Renal cortical epithelial cell (primary cell): ENCODE data around the gene KRR1. TPM values are rescaled to one million over a fixed set of nuclear protein-coding genes. Genes with fewer than 3 reads are reported as not detected.
"Not testable (repeated sequence)": the region's sequence is repeated elsewhere in the genome, so short reads cannot be mapped to it uniquely, and the experiment has no call there.

Experiments used
- DNase-seq: peaks from one replicate; pipeline ENCODE4 v3.0.0-alpha.2; 2011; ENCODE audit warnings: low read depth
- total RNA-seq: library from RNA; depleted of rRNA; stranded (reverse); fragments of >200 nt; gene quantifications from 2 replicates; pipeline ENCODE4 v1.2.3, GENCODE V29; 2014

Gene KRR1
- total RNA-seq, 1 donor from 2014 or later, result 87.5 TPM

DNA sequence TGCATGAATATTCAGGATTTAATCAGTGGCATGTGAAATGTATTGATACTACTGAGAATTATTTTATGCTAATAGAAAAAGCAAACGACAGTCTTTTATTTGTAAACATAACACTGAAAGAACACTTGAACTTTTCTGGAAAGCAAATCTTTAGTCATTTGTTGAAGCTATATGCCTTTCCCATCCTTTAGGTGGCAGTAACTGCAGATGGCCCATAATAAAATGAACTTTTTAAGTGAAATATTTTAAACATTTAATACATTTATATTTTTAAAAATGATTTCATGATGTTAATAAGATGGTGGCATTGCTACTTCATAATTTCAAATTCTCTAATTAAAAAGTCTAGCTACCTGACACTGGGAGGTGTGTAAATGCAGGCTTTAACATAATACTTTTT is 13.9 kb upstream of the KRR1 start:
- DNase-seq, result no peak

GRCh38 chr12:75522124-75522523 is 10.7 kb upstream of the KRR1 start:
- DNase-seq, result not testable (repeated sequence)

- DNase-seq, result not testable (repeated sequence)
Observed at GRCh38 chr12:75521224-75521623, 9.8 kb upstream of the KRR1 start.

- DNase-seq, result no peak
Observed at GRCh38 chr12:75509621-75510020, 1.8 kb downstream of the KRR1 start.

- DNase-seq, result no peak
Observed at GRCh38 chr12:75508159-75508558, 3.2 kb downstream of the KRR1 start.

GRCh38 chr12:75507086-75507485 is 4.3 kb downstream of the KRR1 start:
- DNase-seq, result no peak

- peak; percentile 29 for DNase-seq
Observed at GRCh38 chr12:75505706-75506312, 5.6 kb downstream of the KRR1 start.

DNA sequence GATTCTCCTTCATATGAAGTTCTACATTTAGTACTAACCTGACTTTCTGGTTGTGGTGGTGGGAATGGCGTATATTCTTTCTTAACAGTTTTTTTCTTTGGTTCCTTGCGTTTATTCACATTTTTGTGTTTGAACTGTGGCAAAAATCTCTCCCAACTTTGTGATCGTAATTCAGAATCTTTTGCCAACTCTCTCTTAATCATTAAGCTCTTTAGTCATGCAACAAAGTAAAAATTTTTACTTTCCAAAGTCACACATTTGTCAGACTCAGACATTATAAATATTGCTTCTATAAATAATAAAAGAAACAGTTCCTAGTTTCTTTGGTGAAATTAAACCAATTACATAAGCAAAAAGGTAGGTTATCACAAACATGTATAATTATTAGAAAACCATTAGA is 7.5 kb downstream of the KRR1 start:
- DNase-seq, result peak; percentile 41

DNA sequence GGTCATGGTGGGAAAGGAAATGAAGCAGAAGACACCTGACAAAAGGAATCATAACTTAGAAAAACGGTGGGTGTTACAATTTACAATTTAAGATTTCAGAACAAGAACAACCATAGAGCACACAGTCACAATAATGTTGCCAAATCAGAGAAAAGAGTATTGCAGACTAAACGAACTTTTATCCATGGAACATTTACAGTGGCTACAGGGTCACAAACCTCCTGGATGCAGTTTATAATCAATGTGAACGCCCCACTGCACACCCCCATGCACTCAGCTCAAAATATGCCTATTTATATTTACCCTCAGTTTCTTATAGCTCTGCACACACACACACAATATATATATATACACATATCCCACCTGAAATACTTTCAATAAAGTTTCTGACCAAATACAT is 8.0 kb downstream of the KRR1 start:
- DNase-seq, result no peak

GRCh38 chr12:75491169-75491568 is 20.2 kb downstream of the KRR1 start:
- no peak for DNase-seq

GRCh38 chr12:75489613-75490210 is 21.7 kb downstream of the KRR1 start:
- DNase-seq, result peak; percentile 77

GRCh38 chr12:75489187-75489586 is 22.2 kb downstream of the KRR1 start:
- no peak for DNase-seq

DNA sequence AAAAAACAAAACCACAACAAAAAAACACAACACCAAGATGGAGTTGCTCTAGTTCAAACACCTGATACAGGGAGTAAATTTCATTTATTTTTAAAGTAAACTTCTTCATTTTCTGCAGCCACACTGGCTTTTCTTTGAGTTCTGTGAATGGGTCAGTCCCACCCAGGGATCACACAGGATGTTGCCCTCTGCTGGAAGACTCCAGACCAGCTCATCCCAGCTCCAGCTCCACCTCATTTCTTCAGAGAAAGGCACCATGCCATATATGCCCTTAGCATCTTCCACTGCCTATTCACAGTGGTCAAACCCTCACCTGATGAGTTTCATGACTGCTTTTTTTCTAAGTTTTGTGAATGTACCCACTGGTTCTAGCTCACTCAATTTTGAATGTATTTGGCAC is 22.9 kb downstream of the KRR1 start:
- no peak for DNase-seq

- no peak for DNase-seq
Observed at GRCh38 chr12:75487308-75487707, 24.1 kb downstream of the KRR1 start.

GRCh38 chr12:75484450-75484849 is 27.0 kb downstream of the KRR1 start:
- not testable (repeated sequence) for DNase-seq

GRCh38 chr12:75483431-75483830 is 28.0 kb downstream of the KRR1 start:
- DNase-seq, result no peak

DNA sequence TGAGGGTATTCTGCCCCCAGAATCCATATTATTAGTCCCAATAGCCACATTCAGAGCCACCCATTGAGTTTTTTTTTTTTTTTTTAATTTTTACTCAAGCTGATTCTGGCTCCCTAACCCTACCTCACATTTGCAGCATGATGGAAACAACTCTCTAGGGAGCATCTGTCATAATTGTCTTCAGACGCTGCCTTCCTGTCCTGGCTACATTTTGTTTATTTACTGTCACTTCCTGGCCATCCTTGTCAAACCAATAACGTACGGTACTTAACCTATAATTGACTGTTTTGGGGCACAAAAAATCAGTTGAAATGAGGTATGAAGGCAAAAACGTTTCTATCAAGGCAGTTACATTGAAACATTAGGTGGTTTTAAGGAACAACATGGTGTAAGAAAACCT is 28.8 kb downstream of the KRR1 start:
- DNase-seq, result no peak

DNA sequence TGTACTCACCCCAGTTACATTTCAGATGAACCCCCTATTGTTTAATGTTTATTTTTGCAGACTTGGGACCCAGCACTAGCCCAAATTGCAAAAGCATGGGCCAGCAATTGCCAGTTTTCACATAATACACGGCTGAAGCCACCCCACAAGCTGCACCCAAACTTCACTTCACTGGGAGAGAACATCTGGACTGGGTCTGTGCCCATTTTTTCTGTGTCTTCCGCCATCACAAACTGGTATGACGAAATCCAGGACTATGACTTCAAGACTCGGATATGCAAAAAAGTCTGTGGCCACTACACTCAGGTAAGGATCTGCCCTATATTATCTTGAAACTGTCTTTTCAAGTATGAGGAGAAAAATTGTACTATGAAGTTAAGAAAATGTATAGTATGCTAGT is 29.6 kb downstream of the KRR1 start:
- peak; percentile 38 for DNase-seq

DNA sequence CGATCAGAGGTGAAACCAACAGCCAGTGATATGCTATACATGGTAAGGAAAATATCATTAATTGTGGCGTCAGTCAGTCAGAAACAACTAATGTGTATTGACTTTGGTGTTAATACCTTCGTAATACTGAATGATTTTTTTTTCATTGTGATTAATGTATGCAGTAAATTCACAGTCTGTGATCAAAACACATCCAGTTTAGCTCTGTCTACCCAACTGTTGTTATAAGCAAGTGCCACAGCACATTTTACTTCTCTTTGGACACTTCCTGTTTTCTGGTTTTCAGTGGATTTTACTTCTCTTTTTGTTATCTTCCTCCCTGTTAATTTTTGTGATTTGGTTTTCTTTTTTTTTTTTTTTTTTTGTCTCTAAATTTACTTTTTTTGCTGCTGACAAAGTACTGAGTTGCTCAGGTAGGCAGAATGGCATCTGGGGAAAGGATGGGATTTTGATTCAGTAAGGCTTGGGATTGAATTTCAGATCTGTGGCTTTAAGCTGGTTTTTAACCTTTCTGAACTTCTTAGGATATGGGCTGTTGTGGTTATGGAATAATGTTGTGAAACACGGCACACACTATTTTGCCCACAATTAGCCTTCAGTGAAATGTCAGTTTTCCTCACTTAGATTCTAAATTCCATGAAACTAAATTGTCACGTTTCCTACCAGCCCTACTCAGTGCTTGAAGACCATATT is 30.2 kb downstream of the KRR1 start:
- peak; percentile 57 for DNase-seq

GRCh38 chr12:75480469-75480949 is 30.9 kb downstream of the KRR1 start, which contains the start of gene GLIPR1:
GLIPR1 (plus strand) TSS chr12:75480755; CDS start chr12:75480881, 126 bp downstream.
- DNase-seq, result peak; percentile 99

GRCh38 chr12:75479963-75480461 is 31.4 kb downstream of the KRR1 start:
- DNase-seq, result peak; percentile 92

DNA sequence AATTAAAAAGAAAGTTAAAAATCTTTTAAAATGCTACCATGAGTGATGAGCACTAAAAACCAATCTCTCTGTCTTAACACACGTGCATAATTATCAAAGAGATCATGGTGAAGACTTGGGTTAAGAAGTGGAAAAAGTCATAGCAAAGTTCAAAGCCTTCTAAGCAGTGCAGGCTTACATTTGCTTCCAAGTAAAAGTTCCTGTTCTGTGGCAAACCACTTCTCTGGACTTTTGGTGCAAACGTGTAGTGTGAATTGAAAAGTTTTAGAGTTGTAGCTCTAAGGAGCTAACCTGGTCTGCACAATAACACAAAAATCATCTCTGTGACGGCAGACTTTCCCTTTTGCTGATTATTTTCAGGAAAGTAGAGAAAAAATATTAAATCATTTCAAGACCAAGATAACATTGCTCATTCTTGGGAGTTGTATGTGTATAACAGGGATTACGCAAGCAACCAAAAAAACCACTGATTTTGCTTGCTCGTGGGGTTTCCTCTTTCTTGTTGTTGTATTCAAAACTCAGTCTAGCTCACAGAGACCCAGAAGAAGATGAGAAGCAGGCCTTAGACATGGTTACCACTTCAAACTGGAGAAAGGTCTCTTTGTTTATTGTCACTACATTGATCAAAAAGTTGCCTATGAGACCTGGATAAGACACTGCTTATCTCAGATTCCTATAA is 33.2 kb downstream of the KRR1 start:
- peak; percentile 49 for DNase-seq
